Colonic mucosa (tissue), 4 donors: ENCODE data around the gene ECHS1. TPM values are rescaled to one million over a fixed set of nuclear protein-coding genes. Genes with fewer than 3 reads are reported as not detected.
A peak's percentile ranks its signal among the peaks of the same experiment; 100 is the strongest.

Experiments used
- DNase-seq: peaks from one replicate; pipeline ENCODE4 v3.0.0-alpha.2; 2020
- H3K27ac ChIP-seq: fragments of 200-600 bp; one replicate; pipeline ENCODE4 v1.8.0; 2021
- H3K27me3 ChIP-seq: fragments of 200-600 bp; one replicate; pipeline ENCODE4 v1.8.0; 2021
- H3K36me3 ChIP-seq: fragments of 200-600 bp; one replicate; pipeline ENCODE4 v1.8.0; 2021
- H3K4me1 ChIP-seq: fragments of 200-600 bp; one replicate; pipeline ENCODE4 v1.8.0; 2021; ENCODE audit warnings: mild to moderate bottlenecking
- H3K4me3 ChIP-seq: fragments of 200-600 bp; one replicate; pipeline ENCODE4 v1.8.0; 2021
- H3K9ac ChIP-seq, 2 donors: one replicate each; pipeline ENCODE4 v1.7.0; 2013; ENCODE audit warnings: control low read depth in 2 of 2, low read depth in 2 of 2, low read length in 2 of 2
- H3K9me3 ChIP-seq: fragments of 200-600 bp; one replicate; pipeline ENCODE4 v1.8.0; 2021
- CTCF ChIP-seq: fragments of 200-600 bp; IDR thresholded peaks from one replicate; pipeline ENCODE4 v1.8.0; 2022; ENCODE audit warnings: antibody characterized with exemption, mild to moderate bottlenecking
- intact Hi-C: fragments of 100-400 bp; cut with DNase I; formaldehyde crosslinking; loops from one replicate; pipeline ENCODE4 v1.14.1; 2022
- total RNA-seq, 2 donors: library from RNA; stranded (reverse); fragmentation: NEBNext Ultra II Directional in 1 of 2; extraction: Animal tissue kit (Norgen Biotek cat#: 25700) in 1 of 2; gene quantifications; one replicate each; pipeline ENCODE4 v1.2.1, GENCODE V29; 2021
- donor health status: healthy.
- donor health status: DM: no; HTN: no; CAD: no.
- donor health status: DM: no; HTN: no; CAD: no.

The ECHS1 gene
- total RNA-seq, 2 donors from 2014 or later, result 188 to 214 TPM

GRCh38 chr10:133366130-133366478 is 7.0 kb downstream of the ECHS1 start:
- Histone ChIP-seq H3K4me3 (no peak overlapping the region), H3K27me3 (no peaks in the 10 kb centered on the region), H3K9ac (no peak overlapping the region), H3K27ac (no peak overlapping the region), H3K9me3 (no peaks in the 10 kb centered on the region), H3K36me3 (peaks cover 15% of the 10 kb centered on the region), H3K4me1 (peaks cover 8% of the 10 kb centered on the region)
- intact Hi-C loops, result no loop called here
- no peak for DNase-seq
- no peak for TF ChIP-seq CTCF

GRCh38 chr10:133365461-133366129 is 7.6 kb downstream of the ECHS1 start:
- peaks cover 15% of the 10 kb centered on the region for H3K36me3 ChIP-seq
- intact Hi-C loops, result no loop called here
- no peak for DNase-seq
- H3K4me1 ChIP-seq, result peaks cover 8% of the 10 kb centered on the region
- no peaks in the 10 kb centered on the region for H3K9me3 ChIP-seq
- peak overlapping the region in 1 of 2 donors; percentile 35 for H3K9ac ChIP-seq
- H3K27ac ChIP-seq, result peak overlapping the region; percentile 42
- TF ChIP-seq CTCF, result no peak
- H3K4me3 ChIP-seq, result no peak overlapping the region
- H3K27me3 ChIP-seq, result no peaks in the 10 kb centered on the region

- peaks cover 12% of the 10 kb centered on the region for H3K36me3 ChIP-seq
- peak; percentile 52 for DNase-seq
- H3K27ac ChIP-seq, result peak overlapping the region; percentile 42
Measured at GRCh38 chr10:133364645-133365431, 8.3 kb downstream of the ECHS1 start.

GRCh38 chr10:133362846-133363245 is 10.3 kb downstream of the ECHS1 start:
- Histone ChIP-seq H3K9ac (no peak overlapping the region), H3K9me3 (no peaks in the 10 kb centered on the region), H3K4me1 (peaks cover 12% of the 10 kb centered on the region), H3K27ac (no peak overlapping the region), H3K36me3 (peaks cover 8% of the 10 kb centered on the region), H3K4me3 (no peak overlapping the region), H3K27me3 (no peaks in the 10 kb centered on the region)
- no peak for TF ChIP-seq CTCF
- intact Hi-C loops, result no loop called here
- no peak for DNase-seq

More at GRCh38 chr10:133364645-133365431, 8.3 kb downstream of the ECHS1 start:
- H3K9me3 ChIP-seq, result no peaks in the 10 kb centered on the region
- no peaks in the 10 kb centered on the region for H3K27me3 ChIP-seq
- intact Hi-C loops, result no loop called here
- H3K9ac ChIP-seq, result peak overlapping the region in 1 of 2 donors; percentile 35
- TF ChIP-seq CTCF, result no peak
- peaks cover 11% of the 10 kb centered on the region for H3K4me1 ChIP-seq
- H3K4me3 ChIP-seq, result no peak overlapping the region

- no peak for TF ChIP-seq CTCF
- Histone ChIP-seq H3K4me3 (no peak overlapping the region), H3K9me3 (no peaks in the 10 kb centered on the region), H3K4me1 (peaks cover 12% of the 10 kb centered on the region), H3K36me3 (peaks cover 8% of the 10 kb centered on the region), H3K27ac (no peak overlapping the region), H3K27me3 (no peaks in the 10 kb centered on the region), H3K9ac (no peak overlapping the region)
- intact Hi-C loops, result no loop called here
- DNase-seq, result no peak
Measured at GRCh38 chr10:133361773-133362441, 11.2 kb downstream of the ECHS1 start.
